NCI-H2029 treated with DMSO at 0.1 percent for 48 hours (cell line): ENCODE results near the gene ACAD10.
"Not testable (repeated sequence)": the region's sequence is repeated elsewhere in the genome, so short reads cannot be mapped to it uniquely, and the experiment has no call there.

Experiments
- DNase-seq: peaks from one replicate; lab custom pipeline; 2025; lab: John Stamatoyannopoulos, UW

Gene ACAD10

GRCh38 chr12:111753144-111753881 lies 67.5 kb downstream of the ACAD10 start:
- DNase-seq: no peak

DNA sequence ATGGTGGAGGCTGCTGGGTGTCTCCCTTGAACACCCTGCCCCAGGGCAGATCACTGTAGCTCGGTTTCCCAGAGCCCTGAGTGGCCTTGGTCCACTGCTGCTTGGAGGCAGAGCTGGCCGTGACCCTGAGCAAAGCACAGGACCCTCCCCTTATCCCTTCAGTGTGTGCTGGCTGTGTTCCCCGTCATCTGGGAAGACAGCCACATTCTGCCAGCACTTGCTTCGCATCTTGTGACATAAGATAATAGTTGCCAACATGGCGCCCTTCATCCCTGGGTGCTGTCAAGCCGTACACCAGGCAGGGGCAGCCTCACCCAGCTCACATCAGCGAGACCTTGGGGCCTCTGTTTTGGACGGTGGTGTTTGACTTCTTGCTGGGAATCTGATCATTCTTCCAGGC lies 68.8 kb downstream of the ACAD10 start:
- no peak for DNase-seq

- no peak for DNase-seq
These were observed 70.3 kb downstream of the ACAD10 start for GRCh38 chr12:111756196-111756595.

DNA sequence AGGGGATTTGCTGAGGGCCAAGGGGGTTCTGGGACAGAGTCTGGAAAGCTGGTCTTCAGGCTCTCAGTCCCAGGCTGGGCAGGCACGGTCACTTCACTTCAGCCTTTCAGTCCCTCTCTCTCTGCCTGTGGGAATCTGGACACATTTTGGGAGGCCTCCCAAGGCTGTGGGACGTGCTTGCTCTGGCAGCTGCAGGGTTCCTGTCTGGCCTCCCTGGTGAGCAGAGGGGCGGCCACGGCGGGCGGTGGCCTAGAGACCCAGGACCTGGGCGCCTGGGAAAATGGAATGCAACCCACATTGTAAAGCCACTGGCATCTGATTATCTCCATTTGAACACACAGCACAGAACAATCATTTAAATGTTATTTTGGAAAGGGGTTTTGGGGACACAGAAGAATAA lies 70.8 kb downstream of the ACAD10 start:
- no peak for DNase-seq

DNA sequence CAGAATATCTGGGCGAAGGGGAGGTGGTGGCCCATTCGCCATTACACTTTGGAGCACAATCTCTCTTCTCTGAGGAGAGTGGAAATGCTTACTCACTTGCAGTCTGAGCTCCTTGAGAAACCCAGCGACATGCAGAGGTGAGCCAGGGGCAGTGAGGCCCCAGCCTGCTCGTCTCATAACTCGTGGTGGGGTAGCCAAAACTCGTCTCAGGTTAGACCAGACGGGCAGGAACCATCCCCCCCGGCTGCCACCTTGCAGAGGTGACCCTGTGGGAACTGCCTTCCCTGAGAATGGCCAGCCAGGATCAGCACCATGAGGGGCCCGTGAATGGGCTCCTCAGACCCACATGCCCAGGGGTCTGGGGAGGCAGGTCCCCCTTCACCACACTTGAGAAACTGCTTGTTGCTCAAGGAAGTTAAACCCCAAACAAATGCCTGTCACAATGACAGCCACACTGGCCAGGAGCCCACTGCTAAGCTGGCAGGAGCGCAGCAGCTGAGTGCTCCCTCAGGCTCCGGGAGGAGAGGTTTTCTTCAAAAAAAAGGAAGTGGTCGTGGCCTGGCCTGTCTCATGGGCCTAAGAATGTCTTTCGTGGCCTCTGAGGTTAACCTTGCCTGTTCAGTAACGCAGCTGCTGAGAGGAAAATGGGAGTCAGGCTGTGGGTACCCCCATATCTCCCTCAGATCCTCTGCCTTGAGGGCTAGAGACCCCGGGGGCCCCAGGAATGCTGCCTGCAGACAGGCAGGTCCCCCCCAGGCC lies 71.7 kb downstream of the ACAD10 start:
- DNase-seq: no peak

GRCh38 chr12:111758120-111758561 lies 72.3 kb downstream of the ACAD10 start:
- no peak for DNase-seq

DNA sequence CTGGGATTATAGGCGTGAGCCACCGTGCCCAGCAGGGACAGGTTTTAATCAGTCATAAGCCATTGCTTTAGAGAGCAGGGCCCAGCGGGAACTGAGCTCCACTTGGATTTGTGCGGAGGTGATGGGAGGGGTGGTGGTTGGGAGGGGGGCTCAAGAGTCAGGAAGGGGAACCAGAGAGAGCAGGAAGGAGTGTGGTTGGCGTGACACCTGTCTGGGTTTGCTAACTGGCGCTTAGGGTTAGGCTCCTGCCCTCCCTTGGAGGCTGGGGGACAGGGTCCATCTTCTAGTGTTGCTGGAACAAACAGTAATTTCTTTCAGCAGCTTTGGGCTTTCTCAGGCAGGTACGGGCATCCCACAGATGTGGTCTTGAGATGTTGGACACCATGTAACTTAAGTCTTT lies 73.4 kb downstream of the ACAD10 start:
- no peak for DNase-seq

- no peak for DNase-seq
These were observed 74.1 kb downstream of the ACAD10 start for GRCh38 chr12:111759991-111760390.

DNA sequence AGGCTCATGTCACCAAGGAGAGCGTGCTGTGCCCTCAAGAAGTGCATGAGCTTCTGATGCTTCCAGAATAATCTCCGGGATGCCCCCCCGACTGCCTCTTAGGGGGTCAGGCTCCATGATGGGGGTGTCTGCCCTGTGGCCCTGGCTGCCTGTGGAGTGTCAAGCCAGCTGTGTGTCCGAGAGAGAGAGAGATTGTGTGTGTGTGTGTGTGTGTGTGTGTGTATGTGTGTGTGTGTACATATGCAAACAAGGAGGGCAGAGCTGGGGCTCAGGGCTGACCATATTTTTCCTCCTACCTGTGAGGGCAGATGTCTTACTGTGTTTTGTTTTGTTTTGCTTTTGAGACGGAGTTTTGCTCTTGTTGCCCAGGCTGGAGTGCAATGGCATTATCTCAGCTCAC lies 75.2 kb downstream of the ACAD10 start:
- DNase-seq: no peak

- DNase-seq: no peak
These were observed 75.9 kb downstream of the ACAD10 start for GRCh38 chr12:111761706-111762105.

GRCh38 chr12:111763552-111763951 lies 77.7 kb downstream of the ACAD10 start:
- not testable (repeated sequence) for DNase-seq

DNA sequence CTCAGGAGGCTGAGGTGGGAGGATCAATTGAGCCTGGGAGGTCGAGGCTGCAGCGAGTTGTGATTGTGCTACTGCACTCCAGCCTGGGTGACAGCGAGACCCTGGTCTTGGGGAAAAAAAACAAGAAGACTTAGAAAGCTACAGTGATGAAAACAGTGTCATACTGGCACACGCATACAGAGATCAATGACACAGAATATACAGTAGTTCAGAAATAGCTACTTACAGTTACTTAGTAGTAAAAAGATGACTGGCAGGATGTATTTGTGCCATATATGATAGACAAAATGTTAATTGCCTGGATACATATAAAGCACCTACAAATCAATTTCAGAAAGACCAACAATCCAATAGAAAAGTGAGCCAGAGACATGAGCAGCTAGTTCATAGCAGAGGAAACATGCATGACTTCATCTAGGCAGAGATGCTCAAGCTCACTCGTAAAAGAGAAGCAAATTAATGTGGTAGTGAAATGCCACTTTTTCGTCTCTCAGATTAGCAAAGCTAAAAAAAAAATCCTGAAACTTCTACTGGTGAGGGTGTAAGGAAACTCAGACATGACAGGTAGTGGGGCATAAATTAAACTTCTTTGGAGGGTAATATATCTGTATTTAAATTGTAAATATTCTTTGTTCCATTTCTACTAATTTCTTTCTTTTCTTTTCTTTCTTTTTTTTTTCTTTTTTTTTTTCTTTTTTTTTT lies 78.4 kb downstream of the ACAD10 start:
- DNase-seq: no peak

- DNase-seq: no peak
These were observed 80.9 kb downstream of the ACAD10 start, which contains the start of gene ALDH2 for GRCh38 chr12:111766608-111767361. Gene ALDH2 (plus strand): TSS chr12:111766933. CDS start chr12:111766983, 50 bp downstream.

- no peak for DNase-seq
These were observed 81.7 kb downstream of the ACAD10 start for GRCh38 chr12:111767362-111768158.

GRCh38 chr12:111768159-111768895 lies 82.5 kb downstream of the ACAD10 start:
- no peak for DNase-seq

DNA sequence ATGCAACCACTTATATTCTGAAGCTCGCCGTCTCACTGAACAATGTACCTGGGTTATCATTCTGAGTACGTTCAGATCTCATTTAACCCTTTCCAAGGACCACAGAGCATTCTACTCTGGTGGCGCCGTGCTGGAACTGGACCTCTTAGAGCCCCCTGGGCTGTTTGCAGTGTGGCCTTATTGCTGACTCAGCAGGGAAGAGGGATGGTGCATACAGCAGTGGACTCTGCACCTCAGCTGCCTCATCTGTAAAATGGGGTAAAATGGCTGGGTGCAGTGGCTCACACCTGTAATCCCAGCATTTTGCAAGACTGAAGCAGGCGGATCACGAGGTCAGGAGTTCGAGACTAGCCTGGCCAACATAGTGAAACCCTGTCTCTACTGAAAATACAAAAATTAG lies 83.7 kb downstream of the ACAD10 start:
- DNase-seq: no peak

- DNase-seq: peak; percentile 75
These were observed 88.1 kb downstream of the ACAD10 start for GRCh38 chr12:111773801-111774551.

DNA sequence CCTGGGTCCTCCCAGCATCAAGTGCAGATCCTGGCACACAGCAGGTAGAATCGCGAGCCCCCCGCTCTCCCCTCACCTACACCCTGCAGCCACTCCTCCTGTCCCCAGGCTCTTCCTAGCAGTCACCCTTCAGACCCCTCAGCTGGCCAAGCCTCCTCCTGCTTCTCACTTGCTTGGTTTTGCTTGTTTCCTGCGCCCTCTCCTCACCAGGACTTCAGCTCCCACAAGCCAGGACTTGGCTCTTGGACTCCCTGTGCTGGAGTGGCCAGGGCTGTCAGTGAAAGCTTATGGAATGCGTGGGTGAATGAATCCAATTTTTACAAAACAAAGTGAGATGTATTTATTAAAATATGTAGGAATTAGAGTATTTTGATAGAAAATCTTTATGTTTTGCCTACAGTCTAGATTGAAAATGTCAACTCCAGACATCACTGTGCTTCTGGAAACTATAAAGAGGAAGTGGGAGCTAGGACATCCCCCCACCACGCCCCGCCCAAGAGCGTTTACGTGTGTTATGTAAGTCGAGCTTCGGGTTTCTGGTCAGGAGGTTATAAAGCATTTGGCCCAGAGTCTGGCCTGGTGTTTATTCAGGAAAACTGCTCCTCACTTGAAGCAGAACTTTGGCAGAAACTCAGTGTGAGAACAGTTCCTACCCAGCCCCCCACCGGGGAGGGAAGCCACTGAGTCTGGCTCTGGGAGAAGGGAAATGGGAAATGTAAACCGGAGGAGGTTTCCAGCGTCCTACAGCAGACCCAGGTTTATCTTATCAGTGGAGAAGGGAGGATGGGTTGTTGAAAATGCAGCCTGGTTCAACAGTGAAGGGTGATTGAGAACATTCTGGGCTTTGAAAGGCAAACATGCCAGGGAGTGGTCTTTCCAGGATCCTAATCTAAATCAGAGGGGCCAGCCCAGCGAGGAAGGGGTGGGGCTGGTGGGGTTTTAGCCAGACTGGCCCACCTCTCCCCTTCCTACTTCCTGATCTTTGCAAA lies 89.6 kb downstream of the ACAD10 start:
- peak; percentile 82 for DNase-seq
